ENCODE results near the gene ZNF878. TPM values are rescaled to one million over a fixed set of nuclear protein-coding genes. Genes with fewer than 3 reads are reported as not detected.
A peak's percentile ranks its signal among the peaks of the same experiment; 100 is the strongest.

Gene ZNF878
- total RNA-seq, 1 experiment from 2014 or later: 1.5 TPM

- intact Hi-C loops (cut with micrococcal nuclease; ENCODE audit: unreplicated experiment): loop anchor here (10.0 kb wide), 1 partner anchor 623 kb away; no protein-coding TSS in a partner anchor
Measured at GRCh38 chr19:12052091-12052496, 667 bp downstream of the ZNF878 start.

DNA sequence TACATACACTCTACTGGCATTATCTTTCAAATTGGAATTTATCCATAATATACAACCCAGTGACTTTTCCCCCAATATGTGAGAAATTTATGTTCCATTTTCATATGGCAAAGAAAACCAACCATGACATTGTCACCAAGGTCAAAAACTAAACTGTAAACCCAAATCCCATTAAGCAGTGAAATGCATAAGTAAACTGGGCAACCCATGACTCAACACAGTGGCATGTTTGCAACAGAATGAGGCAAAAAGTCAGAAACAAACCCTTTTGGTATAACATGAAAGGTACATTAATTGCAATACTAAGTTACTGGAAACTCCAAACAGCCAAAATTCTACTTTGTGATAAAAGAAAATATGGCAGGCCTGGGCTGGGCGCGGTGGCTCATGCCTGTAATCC is 4.9 kb downstream of the ZNF878 start:
- Histone ChIP-seq H3K36me3 (ENCODE audit: insufficient read depth, low read length, poor library complexity, severe bottlenecking) (no peaks in the 10 kb centered on the region), H3K27me3 (replicated peaks; ENCODE audit: insufficient read depth, low read depth, low read length, poor library complexity) (no peaks in the 10 kb centered on the region), H3K4me3 (ENCODE audit: low read depth, low read length, poor library complexity, severe bottlenecking) (no peak overlapping the region), H3K4me1 (ENCODE audit: insufficient read depth, low read length, poor library complexity, severe bottlenecking) (no peaks in the 10 kb centered on the region), H3K9me3 (ENCODE audit: low read depth, low read length, poor library complexity, severe bottlenecking) (peaks cover 35% of the 10 kb centered on the region), H3K27ac (ENCODE audit: low read depth, low read length, poor library complexity, severe bottlenecking) (no peak overlapping the region)
- intact Hi-C loops (cut with micrococcal nuclease; ENCODE audit: unreplicated experiment): no loop called here
- no peak for DNase-seq (ENCODE audit: low spot score)
- BruUV-seq (replicated peaks): no TSS peak
- ChIA-PET CTCF (interaction anchor here (0.7 kb wide), 1 partner anchor 161 kb away, joined by 3 read pairs; no protein-coding TSS in a partner anchor), POLR2A (ENCODE audit: low non-redundant PET) (no interaction called here)
- TF ChIP-seq, protein P1, sequence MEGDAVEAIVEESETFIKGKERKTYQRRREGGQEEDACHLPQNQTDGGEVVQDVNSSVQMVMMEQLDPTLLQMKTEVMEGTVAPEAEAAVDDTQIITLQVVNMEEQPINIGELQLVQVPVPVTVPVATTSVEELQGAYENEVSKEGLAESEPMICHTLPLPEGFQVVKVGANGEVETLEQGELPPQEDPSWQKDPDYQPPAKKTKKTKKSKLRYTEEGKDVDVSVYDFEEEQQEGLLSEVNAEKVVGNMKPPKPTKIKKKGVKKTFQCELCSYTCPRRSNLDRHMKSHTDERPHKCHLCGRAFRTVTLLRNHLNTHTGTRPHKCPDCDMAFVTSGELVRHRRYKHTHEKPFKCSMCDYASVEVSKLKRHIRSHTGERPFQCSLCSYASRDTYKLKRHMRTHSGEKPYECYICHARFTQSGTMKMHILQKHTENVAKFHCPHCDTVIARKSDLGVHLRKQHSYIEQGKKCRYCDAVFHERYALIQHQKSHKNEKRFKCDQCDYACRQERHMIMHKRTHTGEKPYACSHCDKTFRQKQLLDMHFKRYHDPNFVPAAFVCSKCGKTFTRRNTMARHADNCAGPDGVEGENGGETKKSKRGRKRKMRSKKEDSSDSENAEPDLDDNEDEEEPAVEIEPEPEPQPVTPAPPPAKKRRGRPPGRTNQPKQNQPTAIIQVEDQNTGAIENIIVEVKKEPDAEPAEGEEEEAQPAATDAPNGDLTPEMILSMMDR (conservative IDR thresholded peaks at IDR 0.05; ENCODE audit: low read depth, low read length): no peak
- TF ChIP-seq EZH2 (IDR thresholded peaks at IDR 0.05; ENCODE audit: borderline replicate concordance, low read depth, low read length, poor library complexity, severe bottlenecking): no peak

More at GRCh38 chr19:12052091-12052496, 667 bp downstream of the ZNF878 start:
- Histone ChIP-seq H3K4me1 (ENCODE audit: insufficient read depth, low read length, poor library complexity, severe bottlenecking) (no peaks in the 10 kb centered on the region), H3K27me3 (replicated peaks; ENCODE audit: insufficient read depth, low read depth, low read length, poor library complexity) (no peaks in the 10 kb centered on the region), H3K9me3 (ENCODE audit: low read depth, low read length, poor library complexity, severe bottlenecking) (peaks cover 4% of the 10 kb centered on the region), H3K27ac (ENCODE audit: low read depth, low read length, poor library complexity, severe bottlenecking) (peak overlapping the region; percentile 70), H3K36me3 (ENCODE audit: insufficient read depth, low read length, poor library complexity, severe bottlenecking) (no peaks in the 10 kb centered on the region), H3K4me3 (ENCODE audit: low read depth, low read length, poor library complexity, severe bottlenecking) (peak overlapping the region; percentile 66)
- ChIA-PET POLR2A (ENCODE audit: low non-redundant PET) (no interaction called here), CTCF (interaction anchor here (0.9 kb wide), 1 partner anchor 88 kb away, joined by 4 read pairs; the partner anchor contains the start of gene ZNF20)
- BruUV-seq (replicated peaks): no TSS peak
- TF ChIP-seq, protein P1 (conservative IDR thresholded peaks at IDR 0.05; ENCODE audit: low read depth, low read length): no peak
- no peak for TF ChIP-seq EZH2 (IDR thresholded peaks at IDR 0.05; ENCODE audit: borderline replicate concordance, low read depth, low read length, poor library complexity, severe bottlenecking)
- DNase-seq (ENCODE audit: low spot score): no peak

- ChIA-PET POLR2A (ENCODE audit: low non-redundant PET) (no interaction called here), CTCF (no interaction called here)
- BruUV-seq (replicated peaks): no TSS peak
- DNase-seq (ENCODE audit: low spot score): no peak
- intact Hi-C loops (cut with micrococcal nuclease; ENCODE audit: unreplicated experiment): no loop called here
- no peak overlapping the region for H3K27ac ChIP-seq (ENCODE audit: low read depth, low read length, poor library complexity, severe bottlenecking)
- no peak for TF ChIP-seq EZH2 (IDR thresholded peaks at IDR 0.05; ENCODE audit: borderline replicate concordance, low read depth, low read length, poor library complexity, severe bottlenecking)
- TF ChIP-seq, protein P1 (conservative IDR thresholded peaks at IDR 0.05; ENCODE audit: low read depth, low read length): no peak
- no peaks in the 10 kb centered on the region for H3K4me1 ChIP-seq (ENCODE audit: insufficient read depth, low read length, poor library complexity, severe bottlenecking)
- H3K27me3 ChIP-seq (replicated peaks; ENCODE audit: insufficient read depth, low read depth, low read length, poor library complexity): no peaks in the 10 kb centered on the region
- no peaks in the 10 kb centered on the region for H3K36me3 ChIP-seq (ENCODE audit: insufficient read depth, low read length, poor library complexity, severe bottlenecking)
- H3K4me3 ChIP-seq (ENCODE audit: low read depth, low read length, poor library complexity, severe bottlenecking): no peak overlapping the region
- H3K9me3 ChIP-seq (ENCODE audit: low read depth, low read length, poor library complexity, severe bottlenecking): peaks cover 46% of the 10 kb centered on the region
Measured at GRCh38 chr19:12043752-12044422, 8.9 kb downstream of the ZNF878 start.

Measured in A673 (cell line).